Measurements from ENCODE around the gene CT55.

CT55 gene

GRCh38 chrX:135114392-135114791 lies 56.8 kb downstream of the CT55 start:
- peak; percentile 86 for FAIRE-seq
- DNase-seq (ENCODE audit: insufficient read length): no peak
- no peak for TF ChIP-seq POLR2AphosphoS5 (IDR thresholded peaks at IDR 0.05; ENCODE audit: low read depth, low read length)
- TF ChIP-seq POLR2A (IDR thresholded peaks at IDR 0.05; ENCODE audit: low read depth, low read length): no peak
- TF ChIP-seq TAF1 (IDR thresholded peaks at IDR 0.05; ENCODE audit: borderline replicate concordance, low read depth, low read length): no peak

GRCh38 chrX:135112743-135113142 lies 58.5 kb downstream of the CT55 start:
- TF ChIP-seq POLR2A (IDR thresholded peaks at IDR 0.05; ENCODE audit: low read depth, low read length): no peak
- no peak for TF ChIP-seq POLR2AphosphoS5 (IDR thresholded peaks at IDR 0.05; ENCODE audit: low read depth, low read length)
- TF ChIP-seq TAF1 (IDR thresholded peaks at IDR 0.05; ENCODE audit: borderline replicate concordance, low read depth, low read length): no peak
- DNase-seq (ENCODE audit: insufficient read length): no peak
- FAIRE-seq: no peak

- no peak for DNase-seq (ENCODE audit: insufficient read length)
- peak; percentile 82 for FAIRE-seq
- TF ChIP-seq POLR2A (IDR thresholded peaks at IDR 0.05; ENCODE audit: low read depth, low read length) (no peak), POLR2AphosphoS5 (IDR thresholded peaks at IDR 0.05; ENCODE audit: low read depth, low read length) (no peak), TAF1 (IDR thresholded peaks at IDR 0.05; ENCODE audit: borderline replicate concordance, low read depth, low read length) (no peak)
Observed at GRCh38 chrX:135112096-135112729, 59.0 kb downstream of the CT55 start.

DNA sequence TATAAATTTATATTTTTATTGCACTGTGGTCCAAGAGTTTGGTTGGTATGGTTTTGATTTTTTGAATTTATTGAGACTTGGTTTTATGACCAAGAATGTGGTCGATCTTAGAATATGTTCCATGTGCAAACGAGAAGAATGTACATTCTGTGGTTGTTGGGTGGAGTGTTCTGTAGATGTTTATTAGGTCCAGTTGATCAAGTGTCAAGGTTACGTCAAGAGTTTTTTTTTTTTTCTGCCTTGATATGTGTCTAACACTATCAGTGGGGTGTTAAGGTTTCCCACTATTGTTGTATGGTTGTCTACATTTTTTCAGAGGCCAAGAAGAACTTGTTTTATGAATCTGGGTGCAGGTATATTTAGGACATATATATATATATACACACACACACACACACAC lies 61.6 kb downstream of the CT55 start:
- TF ChIP-seq POLR2A (IDR thresholded peaks at IDR 0.05; ENCODE audit: low read depth, low read length): no peak
- no peak for TF ChIP-seq POLR2AphosphoS5 (IDR thresholded peaks at IDR 0.05; ENCODE audit: low read depth, low read length)
- no peak for TF ChIP-seq TAF1 (IDR thresholded peaks at IDR 0.05; ENCODE audit: borderline replicate concordance, low read depth, low read length)
- DNase-seq (ENCODE audit: insufficient read length) (no peak), FAIRE-seq (no peak)

All from GM12892 (cell line).